Adrenal gland (tissue), 12 donors: ENCODE data around the gene EYS. TPM values are rescaled to one million over a fixed set of nuclear protein-coding genes. Genes with fewer than 3 reads are reported as not detected.

Experiments
- DNase-seq, 7 donors: peaks; one replicate each; pipeline ENCODE4 v3.0.0-alpha.2; 2019 to 2020
- H3K27ac ChIP-seq, 5 donors: fragments of 200-600 bp; sonication (generic) in 4 of 5; 1 replicate in 3 of 5; 2 replicates in 2 of 5; pipeline versions ENCODE4 v1.5.1 to v1.8.0; 2016 to 2020; ENCODE audit warnings: mild to moderate bottlenecking in 1 of 5
- H3K27me3 ChIP-seq: fragments of 200-600 bp; 2 replicates; pipeline ENCODE4 v1.8.0; 2021
- H3K36me3 ChIP-seq, 2 donors: fragments of 200-600 bp; replicated peaks in 1 of 2; 1 replicate in 1 of 2; 2 replicates in 1 of 2; pipeline versions ENCODE4 v1.5.1 to v1.8.0; 2018 to 2022
- H3K4me1 ChIP-seq, 2 donors: fragments of 200-600 bp; replicated peaks in 1 of 2; 1 replicate in 1 of 2; 2 replicates in 1 of 2; pipeline versions ENCODE4 v1.5.1 to v1.8.0; 2018 to 2021
- H3K4me3 ChIP-seq, 4 donors: fragments of 200-600 bp; sonication (generic) in 3 of 4; one replicate each; pipeline ENCODE4 v1.5.1; 2016 to 2018
- H3K9me3 ChIP-seq, 3 donors: fragments of 200-600 bp; sonication (generic) in 1 of 3; replicated peaks in 1 of 3; 1 replicate in 2 of 3; 2 replicates in 1 of 3; pipeline versions ENCODE4 v1.5.1 to v1.8.0; 2016 to 2021
- CTCF ChIP-seq, 6 experiments: fragments of 450-650 bp in 4 of 6; fragments of 200-600 bp in 2 of 6; sonication (generic) in 1 of 6; IDR thresholded peaks; 1 replicate in 5 of 6; 2 replicates in 1 of 6; pipeline versions ENCODE4 v1.5.1 to v1.8.0; 2016 to 2021; ENCODE audit warnings: antibody characterized with exemption in 6 of 6, mild to moderate bottlenecking in 2 of 6, moderate library complexity in 1 of 6
- POLR2A ChIP-seq, 2 donors: fragments of 450-650 bp; IDR thresholded peaks; one replicate each; pipeline ENCODE4 v1.6.1; 2017; ENCODE audit warnings: antibody characterized with exemption in 2 of 2, mild to moderate bottlenecking in 2 of 2, moderate library complexity in 1 of 2
- WGBS, 4 donors: extraction: QIAGEN DNeasy Blood & Tissue Kit in 2 of 4; methylation state at CpG; one replicate each; pipeline versions ENCODE4 v1.1.5 to v1.1.7; 2013 to 2017; 5-methylcytosine and 5-hydroxymethylcytosine counted together
- intact Hi-C, 2 donors: fragments of 100-400 bp; cut with DNase I; formaldehyde crosslinking; loops; one replicate each; pipeline versions ENCODE4 v1.14.1 to v1.15.0; 2022 to 2023
- polyA plus RNA-seq, 3 donors: library from polyadenylated mRNA; stranded (reverse); fragments of 200-250 nt in 2 of 3; fragments of 350-450 nt in 1 of 3; fragmentation: Illumina TruSeq in 1 of 3; extraction: RNeasy Lipid Tissue Mini Kit (QIAGEN cat#74804) in 1 of 3; gene quantifications; one replicate each; pipeline ENCODE4 v1.2.3, GENCODE V29; 2013 to 2014
- total RNA-seq, 9 donors: library from RNA; depleted of rRNA in 4 of 9; stranded (reverse); fragments of >200 nt in 4 of 9; fragments of 120-200 nt in 1 of 9; fragmentation: NEBNext Ultra II Directional in 1 of 9; extraction: Animal tissue kit (Norgen Biotek cat#: 25700) in 1 of 9; gene quantifications; one replicate each; pipeline versions ENCODE4 v1.1.0 to v1.2.4, GENCODE V29; 2013 to 2023
- donor health status: healthy with polysubstance abuse.
- donor health status: Bipolar disorder and iron deficiency.
- donor health status: DM: yes; HTN: yes; CAD: no.
- donor health status: DM: no; HTN: no; CAD: no.
- donor health status: DM: no; HTN: no; CAD: no.
- donor health status: DM: yes; HTN: yes; CAD: no.

The EYS gene
- total and polyA plus RNA-seq, 12 donors: 0.03 to 3.1 (median 0.18) TPM; not detected in 7

GRCh38 chr6:65623566-65623965, 83.5 kb downstream of the EYS start:
- WGBS, 4 donors: 61 to 76% (median 65%) methylated on average over 2 of the region's 2 CpGs
- intact Hi-C loops: no loop called here
- no peaks in the 10 kb centered on the region for H3K36me3 ChIP-seq
- no peaks in the 10 kb centered on the region for H3K9me3 ChIP-seq
- no peak for TF ChIP-seq CTCF (IDR thresholded peaks at IDR 0.05)
- no peak for TF ChIP-seq POLR2A (IDR thresholded peaks at IDR 0.05)
- no peaks in the 10 kb centered on the region for H3K4me1 ChIP-seq
- H3K27ac ChIP-seq: no peak overlapping the region
- no peak for DNase-seq
- H3K27me3 ChIP-seq: no peaks in the 10 kb centered on the region
- H3K4me3 ChIP-seq: no peak overlapping the region

GRCh38 chr6:65610746-65611145, 96.3 kb downstream of the EYS start:
- intact Hi-C loops: no loop called here
- peaks cover 0 to 5% (median 0%) of the 10 kb centered on the region in 3 donors for H3K9me3 ChIP-seq
- no peak overlapping the region for H3K4me3 ChIP-seq
- H3K27me3 ChIP-seq: no peaks in the 10 kb centered on the region
- WGBS, 4 donors: 70 to 86% (median 82%) methylated on average over 2 of the region's 2 CpGs
- no peak overlapping the region for H3K27ac ChIP-seq
- H3K36me3 ChIP-seq: no peaks in the 10 kb centered on the region
- DNase-seq: no peak
- TF ChIP-seq POLR2A (IDR thresholded peaks at IDR 0.05): no peak
- TF ChIP-seq CTCF (IDR thresholded peaks at IDR 0.05): no peak
- no peaks in the 10 kb centered on the region for H3K4me1 ChIP-seq

GRCh38 chr6:65595540-65595939, 111.5 kb downstream of the EYS start:
- WGBS, 4 donors: 81 to 94% (median 84%) methylated on average over 4 of the region's 4 CpGs
- H3K4me1 ChIP-seq: no peaks in the 10 kb centered on the region
- no peak overlapping the region for H3K27ac ChIP-seq
- intact Hi-C loops: no loop called here
- H3K9me3 ChIP-seq: no peaks in the 10 kb centered on the region
- no peak for TF ChIP-seq POLR2A (IDR thresholded peaks at IDR 0.05)
- TF ChIP-seq CTCF (IDR thresholded peaks at IDR 0.05): no peak
- DNase-seq: no peak
- H3K27me3 ChIP-seq: no peaks in the 10 kb centered on the region
- H3K4me3 ChIP-seq: no peak overlapping the region
- H3K36me3 ChIP-seq: no peaks in the 10 kb centered on the region

- intact Hi-C loops: no loop called here
- no peaks in the 10 kb centered on the region for H3K27me3 ChIP-seq
- TF ChIP-seq POLR2A (IDR thresholded peaks at IDR 0.05) (no peak), CTCF (IDR thresholded peaks at IDR 0.05) (no peak)
- H3K36me3 ChIP-seq: no peaks in the 10 kb centered on the region
- no peaks in the 10 kb centered on the region for H3K4me1 ChIP-seq
- no peaks in the 10 kb centered on the region for H3K9me3 ChIP-seq
- DNase-seq: no peak
- no peak overlapping the region for H3K4me3 ChIP-seq
- H3K27ac ChIP-seq: no peak overlapping the region
- 17 to 56% (median 37%) methylated on average over 1 of the region's 1 CpG for WGBS, 4 donors
These were observed 136.7 kb downstream of the EYS start for GRCh38 chr6:65570340-65570739.
